GM12892 (cell line): ENCODE results near the gene MOSPD2.

Experiments
- POLR2A ChIP-seq: IDR thresholded peaks from 2 replicates; pipeline ENCODE4 v1.6.1; 2011; ENCODE audit warnings: low read depth, low read length, control low read depth
- POLR2AphosphoS5 ChIP-seq: IDR thresholded peaks from 2 replicates; pipeline ENCODE4 v1.6.1; 2011; ENCODE audit warnings: low read depth, low read length, control low read depth
- TAF1 ChIP-seq: IDR thresholded peaks from 2 replicates; pipeline ENCODE4 v1.6.1; 2011; ENCODE audit warnings: low read depth, mild to moderate bottlenecking, control low read depth, low read length, borderline replicate concordance

DNA sequence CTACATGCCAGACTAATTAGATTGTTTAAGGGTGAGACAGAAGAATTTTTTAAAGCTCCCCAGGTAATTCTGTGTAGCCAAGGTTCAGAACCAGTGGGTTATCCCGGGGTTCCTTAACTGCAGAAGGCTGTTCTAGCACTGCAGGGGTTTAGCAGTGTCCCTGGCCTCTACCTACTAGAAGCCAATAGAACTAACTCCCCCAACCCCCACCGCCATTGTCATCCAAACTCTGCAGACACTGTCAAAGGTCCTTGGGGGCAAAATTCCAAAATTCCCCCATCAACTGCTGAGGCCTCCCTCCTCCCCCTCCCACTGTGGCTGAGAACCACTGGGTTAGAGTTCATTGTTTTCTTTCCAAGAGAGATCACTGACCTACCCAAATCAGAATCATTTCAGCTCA is 66.4 kb downstream of the MOSPD2 start:
- TF ChIP-seq POLR2A, result no peak
- TF ChIP-seq POLR2AphosphoS5, result no peak
- TF ChIP-seq TAF1, result no peak
